GM23338 (cell line): ENCODE data around the gene CACNB4. TPM values are rescaled to one million over a fixed set of nuclear protein-coding genes. Genes with fewer than 3 reads are reported as not detected.

ENCODE experiments used
- ATAC-seq: fragments of 200-7000 bp; cut with Tn5 transposase; 3 replicates; pipeline ENCODE4 v1.9.1; 2020
- DNase-seq: peaks from one replicate; pipeline ENCODE4 v3.0.0-alpha.2; 2015; ENCODE audit warnings: low spot score
- H2AFZ ChIP-seq: fragments of 200-600 bp; sonication (generic); 2 replicates; pipeline ENCODE4 v1.8.0; 2016; ENCODE audit warnings: antibody characterized with exemption, mild to moderate bottlenecking, moderate library complexity
- H3F3A ChIP-seq: fragments of 200-600 bp; sonication (generic); replicated peaks from 2 replicates; pipeline ENCODE4 v1.8.0; 2017; ENCODE audit warnings: antibody characterized with exemption, mixed run types, low read depth
- H3K27ac ChIP-seq: fragments of 200-600 bp; sonication (generic); 2 replicates; pipeline ENCODE4 v1.6.1; 2016; ENCODE audit warnings: low read depth
- H3K27me3 ChIP-seq: fragments of 200-600 bp; sonication (generic); 2 replicates; pipeline ENCODE4 v1.8.0; 2016; ENCODE audit warnings: mild to moderate bottlenecking, mixed run types, moderate library complexity; ENCODE audit not compliant: insufficient read depth
- H3K36me3 ChIP-seq: fragments of 200-600 bp; sonication (generic); 2 replicates; pipeline ENCODE4 v1.8.0; 2016; ENCODE audit warnings: mild to moderate bottlenecking; ENCODE audit not compliant: insufficient read depth
- H3K4me1 ChIP-seq: fragments of 200-600 bp; sonication (generic); 2 replicates; pipeline ENCODE4 v1.8.0; 2016; ENCODE audit warnings: mild to moderate bottlenecking, moderate library complexity; ENCODE audit not compliant: insufficient read depth
- H3K4me2 ChIP-seq: fragments of 200-600 bp; sonication (generic); 2 replicates; pipeline ENCODE4 v1.7.1; 2017; ENCODE audit warnings: mixed run types
- H3K4me3 ChIP-seq: fragments of 200-600 bp; sonication (generic); 2 replicates; pipeline ENCODE4 v1.6.1; 2016; ENCODE audit warnings: mixed run types
- H3K79me2 ChIP-seq: fragments of 200-600 bp; sonication (generic); replicated peaks from 2 replicates; pipeline ENCODE4 v1.8.0; 2017; ENCODE audit warnings: mild to moderate bottlenecking; ENCODE audit not compliant: insufficient read depth
- H3K9me2 ChIP-seq: fragments of 200-600 bp; sonication (generic); 2 replicates; pipeline ENCODE4 v1.8.0; 2017; ENCODE audit not compliant: insufficient read depth
- H4K20me1 ChIP-seq: fragments of 200-600 bp; sonication (generic); replicated peaks from 2 replicates; pipeline ENCODE4 v1.8.0; 2017; ENCODE audit warnings: mild to moderate bottlenecking; ENCODE audit not compliant: insufficient read depth
- H3K27ac Mint-ChIP-seq: 2 replicates; pipeline ENCODE4 v1.8.0; 2020; ENCODE audit warnings: inconsistent platforms, mild to moderate bottlenecking, moderate library complexity, mixed read lengths
- H3K27me3 Mint-ChIP-seq: 3 replicates; pipeline ENCODE4 v1.8.0; 2022; ENCODE audit warnings: low read depth, mild to moderate bottlenecking, moderate library complexity, mixed read lengths, inconsistent platforms; ENCODE audit not compliant: insufficient read depth, poor library complexity
- H3K36me3 Mint-ChIP-seq: 3 replicates; pipeline ENCODE4 v1.8.0; 2021; ENCODE audit warnings: low read depth, mild to moderate bottlenecking, inconsistent platforms, moderate library complexity, mixed read lengths
- H3K4me1 Mint-ChIP-seq: 3 replicates; pipeline ENCODE4 v1.8.0; 2020; ENCODE audit warnings: mild to moderate bottlenecking, inconsistent platforms, mixed read lengths
- H3K4me3 Mint-ChIP-seq: 3 replicates; pipeline ENCODE4 v1.8.0; 2021; ENCODE audit warnings: moderate library complexity, mild to moderate bottlenecking, inconsistent platforms, mixed read lengths
- H3K9me3 Mint-ChIP-seq: 3 replicates; pipeline ENCODE4 v1.8.0; 2020; ENCODE audit warnings: moderate library complexity, mild to moderate bottlenecking, inconsistent platforms, mixed read lengths
- CREB1 ChIP-seq: fragments of 250-450 bp; sonication (Bioruptor Pico); IDR thresholded peaks from 2 replicates; pipeline ENCODE4 v1.5.0; 2020; ENCODE audit warnings: low read depth, mild to moderate bottlenecking, moderate library complexity
- EZH2 ChIP-seq: fragments of 200-600 bp; sonication (generic); IDR thresholded peaks from one replicate; pipeline ENCODE4 v1.8.0; 2017; ENCODE audit warnings: antibody characterized with exemption, mild to moderate bottlenecking, low read depth; ENCODE audit not compliant: unreplicated experiment
- EZH2phosphoT487 ChIP-seq: fragments of 200-600 bp; sonication (generic); IDR thresholded peaks from one replicate; pipeline ENCODE4 v1.8.1; 2018; ENCODE audit warnings: antibody characterized with exemption; ENCODE audit not compliant: unreplicated experiment
- JUNB ChIP-seq: IDR thresholded peaks from one replicate; pipeline ENCODE4 v1.6.1; 2016; ENCODE audit warnings: antibody characterized with exemption; ENCODE audit not compliant: unreplicated experiment
- NANOG ChIP-seq: IDR thresholded peaks from 2 replicates; pipeline ENCODE4 v1.6.1; 2016; ENCODE audit warnings: antibody characterized with exemption, borderline replicate concordance
- POLR2AphosphoS5 ChIP-seq: IDR thresholded peaks from 2 replicates; pipeline ENCODE4 v1.6.1; 2016; ENCODE audit warnings: antibody characterized with exemption, low read depth
- STAT1 ChIP-seq: IDR thresholded peaks from one replicate; pipeline ENCODE4 v1.6.1; 2016; ENCODE audit warnings: antibody characterized with exemption; ENCODE audit not compliant: unreplicated experiment
- ZNF114 ChIP-seq: fragments of 250-450 bp; sonication (Bioruptor Pico); IDR thresholded peaks from 2 replicates; pipeline ENCODE4 v1.5.0; 2020; ENCODE audit warnings: mild to moderate bottlenecking, moderate library complexity
- ZNF331 ChIP-seq: fragments of 250-450 bp; sonication (Bioruptor Pico); IDR thresholded peaks from 2 replicates; pipeline ENCODE4 v1.5.0; 2020; ENCODE audit warnings: low read depth, mild to moderate bottlenecking, moderate library complexity
- ZNF462 ChIP-seq: fragments of 250-450 bp; sonication (Bioruptor Pico); IDR thresholded peaks from 2 replicates; pipeline ENCODE4 v1.5.0; 2020; ENCODE audit warnings: mild to moderate bottlenecking, moderate library complexity
- polyA plus RNA-seq: library from polyadenylated mRNA; unstranded; fragments of >200 nt; fragmentation: Nextera tagmentation; extraction: Ambion mirVana; gene quantifications from 2 replicates; pipeline ENCODE4 v1.2.1, GENCODE V29; 2016
- total RNA-seq: library from RNA; depleted of rRNA; stranded (reverse); fragments of >200 nt; shearing (Covaris generic); gene quantifications from 2 replicates; pipeline ENCODE4 v1.2.3, GENCODE V29; 2014
- TF ChIP-seq, protein P1 (sequence below): IDR thresholded peaks from 2 replicates; pipeline ENCODE4 v1.6.1; 2016; ENCODE audit warnings: antibody characterized with exemption
- TF ChIP-seq, protein P2 (sequence below): IDR thresholded peaks from one replicate; pipeline ENCODE4 v1.6.1; 2018; ENCODE audit warnings: antibody characterized with exemption; ENCODE audit not compliant: unreplicated experiment
- TF ChIP-seq, protein P3 (sequence below), 2 experiments: fragments of 200-600 bp in 1 of 2; sonication (generic) in 1 of 2; conservative IDR thresholded peaks; 2 replicates each; pipeline versions ENCODE4 v1.5.1 to v1.6.1; 2016 to 2017; ENCODE audit warnings: antibody characterized with exemption in 2 of 2, low read depth in 2 of 2, mild to moderate bottlenecking in 2 of 2, moderate library complexity in 1 of 2

Gene CACNB4
- total and polyA plus RNA-seq, 2 experiments from 2014 or later: 4.0 to 9.8 TPM

- no peaks in the 10 kb centered on the region; the same call in 2 of the 3 replicates for H3K4me1 Mint-ChIP-seq
- Histone ChIP-seq H3K79me2 (no peaks in the 10 kb centered on the region), H3K9me2 (no peaks in the 10 kb centered on the region), H2AFZ (no peak overlapping the region), H3K4me3 (no peak overlapping the region), H4K20me1 (no peaks in the 10 kb centered on the region), H3K4me2 (no peak overlapping the region), H3K27ac (no peak overlapping the region), H3K4me1 (no peaks in the 10 kb centered on the region), H3K27me3 (no peaks in the 10 kb centered on the region), H3K36me3 (no peaks in the 10 kb centered on the region), H3F3A (no peaks in the 10 kb centered on the region)
- no peak for DNase-seq
- no peak overlapping the region for H3K4me3 Mint-ChIP-seq
- H3K36me3 Mint-ChIP-seq: no peaks in the 10 kb centered on the region
- no peak overlapping the region for H3K27ac Mint-ChIP-seq
- ATAC-seq: no peak
- H3K9me3 Mint-ChIP-seq: no peaks in the 10 kb centered on the region
- TF ChIP-seq, protein P1, sequence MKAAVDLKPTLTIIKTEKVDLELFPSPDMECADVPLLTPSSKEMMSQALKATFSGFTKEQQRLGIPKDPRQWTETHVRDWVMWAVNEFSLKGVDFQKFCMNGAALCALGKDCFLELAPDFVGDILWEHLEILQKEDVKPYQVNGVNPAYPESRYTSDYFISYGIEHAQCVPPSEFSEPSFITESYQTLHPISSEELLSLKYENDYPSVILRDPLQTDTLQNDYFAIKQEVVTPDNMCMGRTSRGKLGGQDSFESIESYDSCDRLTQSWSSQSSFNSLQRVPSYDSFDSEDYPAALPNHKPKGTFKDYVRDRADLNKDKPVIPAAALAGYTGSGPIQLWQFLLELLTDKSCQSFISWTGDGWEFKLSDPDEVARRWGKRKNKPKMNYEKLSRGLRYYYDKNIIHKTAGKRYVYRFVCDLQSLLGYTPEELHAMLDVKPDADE: no peak
- TF ChIP-seq NANOG: no peak
- no peak for TF ChIP-seq JUNB
- TF ChIP-seq POLR2AphosphoS5: no peak
- TF ChIP-seq ZNF114 (CRISPR knock-in tag): no peak
- TF ChIP-seq EZH2: no peak
- TF ChIP-seq, protein P2, sequence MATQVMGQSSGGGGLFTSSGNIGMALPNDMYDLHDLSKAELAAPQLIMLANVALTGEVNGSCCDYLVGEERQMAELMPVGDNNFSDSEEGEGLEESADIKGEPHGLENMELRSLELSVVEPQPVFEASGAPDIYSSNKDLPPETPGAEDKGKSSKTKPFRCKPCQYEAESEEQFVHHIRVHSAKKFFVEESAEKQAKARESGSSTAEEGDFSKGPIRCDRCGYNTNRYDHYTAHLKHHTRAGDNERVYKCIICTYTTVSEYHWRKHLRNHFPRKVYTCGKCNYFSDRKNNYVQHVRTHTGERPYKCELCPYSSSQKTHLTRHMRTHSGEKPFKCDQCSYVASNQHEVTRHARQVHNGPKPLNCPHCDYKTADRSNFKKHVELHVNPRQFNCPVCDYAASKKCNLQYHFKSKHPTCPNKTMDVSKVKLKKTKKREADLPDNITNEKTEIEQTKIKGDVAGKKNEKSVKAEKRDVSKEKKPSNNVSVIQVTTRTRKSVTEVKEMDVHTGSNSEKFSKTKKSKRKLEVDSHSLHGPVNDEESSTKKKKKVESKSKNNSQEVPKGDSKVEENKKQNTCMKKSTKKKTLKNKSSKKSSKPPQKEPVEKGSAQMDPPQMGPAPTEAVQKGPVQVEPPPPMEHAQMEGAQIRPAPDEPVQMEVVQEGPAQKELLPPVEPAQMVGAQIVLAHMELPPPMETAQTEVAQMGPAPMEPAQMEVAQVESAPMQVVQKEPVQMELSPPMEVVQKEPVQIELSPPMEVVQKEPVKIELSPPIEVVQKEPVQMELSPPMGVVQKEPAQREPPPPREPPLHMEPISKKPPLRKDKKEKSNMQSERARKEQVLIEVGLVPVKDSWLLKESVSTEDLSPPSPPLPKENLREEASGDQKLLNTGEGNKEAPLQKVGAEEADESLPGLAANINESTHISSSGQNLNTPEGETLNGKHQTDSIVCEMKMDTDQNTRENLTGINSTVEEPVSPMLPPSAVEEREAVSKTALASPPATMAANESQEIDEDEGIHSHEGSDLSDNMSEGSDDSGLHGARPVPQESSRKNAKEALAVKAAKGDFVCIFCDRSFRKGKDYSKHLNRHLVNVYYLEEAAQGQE: no peak
- no peak for TF ChIP-seq ZNF462
- TF ChIP-seq, protein P3, sequence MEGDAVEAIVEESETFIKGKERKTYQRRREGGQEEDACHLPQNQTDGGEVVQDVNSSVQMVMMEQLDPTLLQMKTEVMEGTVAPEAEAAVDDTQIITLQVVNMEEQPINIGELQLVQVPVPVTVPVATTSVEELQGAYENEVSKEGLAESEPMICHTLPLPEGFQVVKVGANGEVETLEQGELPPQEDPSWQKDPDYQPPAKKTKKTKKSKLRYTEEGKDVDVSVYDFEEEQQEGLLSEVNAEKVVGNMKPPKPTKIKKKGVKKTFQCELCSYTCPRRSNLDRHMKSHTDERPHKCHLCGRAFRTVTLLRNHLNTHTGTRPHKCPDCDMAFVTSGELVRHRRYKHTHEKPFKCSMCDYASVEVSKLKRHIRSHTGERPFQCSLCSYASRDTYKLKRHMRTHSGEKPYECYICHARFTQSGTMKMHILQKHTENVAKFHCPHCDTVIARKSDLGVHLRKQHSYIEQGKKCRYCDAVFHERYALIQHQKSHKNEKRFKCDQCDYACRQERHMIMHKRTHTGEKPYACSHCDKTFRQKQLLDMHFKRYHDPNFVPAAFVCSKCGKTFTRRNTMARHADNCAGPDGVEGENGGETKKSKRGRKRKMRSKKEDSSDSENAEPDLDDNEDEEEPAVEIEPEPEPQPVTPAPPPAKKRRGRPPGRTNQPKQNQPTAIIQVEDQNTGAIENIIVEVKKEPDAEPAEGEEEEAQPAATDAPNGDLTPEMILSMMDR (conservative IDR thresholded peaks at IDR 0.05; ENCODE audit: low read depth in 2 of 2): no peak
- TF ChIP-seq STAT1: no peak
- no peak for TF ChIP-seq CREB1 (CRISPR knock-in tag)
- no peak for TF ChIP-seq ZNF331 (CRISPR knock-in tag)
- TF ChIP-seq EZH2phosphoT487: no peak
- H3K27me3 Mint-ChIP-seq: no peaks in the 10 kb centered on the region
These were observed 236.1 kb downstream of the CACNB4 start for GRCh38 chr2:151862700-151863099.
